Measurements from ENCODE around the gene RIMBP2. TPM values are rescaled to one million over a fixed set of nuclear protein-coding genes. Genes with fewer than 3 reads are reported as not detected.

Gene RIMBP2
- total RNA-seq, 4 donors from 2014 or later, result 0.22 to 1.4 (median 1.2) TPM; not detected in 1

GRCh38 chr12:130434560-130434959 is 281.5 kb downstream of the RIMBP2 start:
- WGBS, 2 donors, result 89 to 92% methylated on average over 22 of the region's 22 CpGs
- no peaks in the 10 kb centered on the region for H3K36me3 ChIP-seq
- no peaks in the 10 kb centered on the region for H3K4me1 ChIP-seq
- no peak overlapping the region for H3K4me3 ChIP-seq
- TF ChIP-seq CTCF (IDR thresholded peaks at IDR 0.05), result no peak
- no peak for TF ChIP-seq POLR2A (IDR thresholded peaks at IDR 0.05)
- no peak for TF ChIP-seq EP300 (IDR thresholded peaks at IDR 0.05)
- no peaks in the 10 kb centered on the region for H3K27me3 ChIP-seq
- no peak overlapping the region for H3K27ac ChIP-seq
- H3K9me3 ChIP-seq, result peaks cover 0 to 47% (median 0%) of the 10 kb centered on the region in 4 donors
- DNase-seq (ENCODE audit: low spot score in 2 of 2), result peak in 1 of 2 donors; percentile 6

- Histone ChIP-seq H3K9me3 (peaks cover 0 to 47% (median 0%) of the 10 kb centered on the region in 4 donors), H3K27ac (no peak overlapping the region), H3K36me3 (no peaks in the 10 kb centered on the region), H3K4me1 (no peaks in the 10 kb centered on the region), H3K4me3 (no peak overlapping the region), H3K27me3 (no peaks in the 10 kb centered on the region)
- DNase-seq (ENCODE audit: low spot score in 2 of 2), result no peak
- 91 to 92% methylated on average over 13 of the region's 13 CpGs for WGBS, 2 donors
- TF ChIP-seq CTCF (IDR thresholded peaks at IDR 0.05) (no peak), POLR2A (IDR thresholded peaks at IDR 0.05) (no peak), EP300 (IDR thresholded peaks at IDR 0.05) (no peak)
Measured at GRCh38 chr12:130433834-130434233, 282.3 kb downstream of the RIMBP2 start.

- Histone ChIP-seq H3K9me3 (peaks cover 0 to 43% (median 0%) of the 10 kb centered on the region in 4 donors), H3K27ac (no peak overlapping the region), H3K4me1 (no peaks in the 10 kb centered on the region), H3K27me3 (no peaks in the 10 kb centered on the region), H3K36me3 (no peaks in the 10 kb centered on the region), H3K4me3 (no peak overlapping the region)
- TF ChIP-seq POLR2A (IDR thresholded peaks at IDR 0.05) (no peak), EP300 (IDR thresholded peaks at IDR 0.05) (no peak), CTCF (IDR thresholded peaks at IDR 0.05) (no peak)
- DNase-seq (ENCODE audit: low spot score in 2 of 2), result no peak
- WGBS, 2 donors, result 90% methylated on average over 6 of the region's 6 CpGs
Measured at GRCh38 chr12:130433411-130433810, 282.7 kb downstream of the RIMBP2 start.

- Histone ChIP-seq H3K4me1 (no peaks in the 10 kb centered on the region), H3K36me3 (no peaks in the 10 kb centered on the region), H3K4me3 (no peak overlapping the region), H3K27me3 (no peaks in the 10 kb centered on the region), H3K27ac (no peak overlapping the region), H3K9me3 (peaks cover 0 to 23% (median 0%) of the 10 kb centered on the region in 4 donors)
- 88 to 92% methylated on average over 11 of the region's 11 CpGs for WGBS, 2 donors
- no peak for DNase-seq (ENCODE audit: low spot score in 2 of 2)
- no peak for TF ChIP-seq EP300 (IDR thresholded peaks at IDR 0.05)
- no peak for TF ChIP-seq POLR2A (IDR thresholded peaks at IDR 0.05)
- no peak for TF ChIP-seq CTCF (IDR thresholded peaks at IDR 0.05)
Measured at GRCh38 chr12:130431176-130431575, 284.9 kb downstream of the RIMBP2 start.

- 64 to 69% methylated on average over 20 to 24 of the region's 24 CpGs for WGBS, 2 donors
- H3K9me3 ChIP-seq, result peaks cover 0 to 19% (median 0%) of the 10 kb centered on the region in 4 donors
- H3K36me3 ChIP-seq, result no peaks in the 10 kb centered on the region
- no peaks in the 10 kb centered on the region for H3K4me1 ChIP-seq
- DNase-seq (ENCODE audit: low spot score in 2 of 2), result no peak
- no peaks in the 10 kb centered on the region for H3K27me3 ChIP-seq
- H3K4me3 ChIP-seq, result no peak overlapping the region
- no peak for TF ChIP-seq EP300 (IDR thresholded peaks at IDR 0.05)
- TF ChIP-seq CTCF (IDR thresholded peaks at IDR 0.05), result no peak
- TF ChIP-seq POLR2A (IDR thresholded peaks at IDR 0.05), result no peak
- H3K27ac ChIP-seq, result no peak overlapping the region
Measured at GRCh38 chr12:130429656-130430505, 286.2 kb downstream of the RIMBP2 start.

All from tibial nerve (tissue), 4 donors.